CD4-positive, alpha-beta T cell treated with Interleukin-6 at 100 ng/mL for 8 hours (primary cell): ENCODE results near the gene KRTAP12-2.
"Not testable (repeated sequence)": the region's sequence is repeated elsewhere in the genome, so short reads cannot be mapped to it uniquely, and the experiment has no call there.

Experiments used
- DNase-seq: peaks from one replicate; pipeline ENCODE4 v3.0.0-alpha.2; 2020; ENCODE audit warnings: mixed read lengths, low spot score

KRTAP12-2 gene

DNA sequence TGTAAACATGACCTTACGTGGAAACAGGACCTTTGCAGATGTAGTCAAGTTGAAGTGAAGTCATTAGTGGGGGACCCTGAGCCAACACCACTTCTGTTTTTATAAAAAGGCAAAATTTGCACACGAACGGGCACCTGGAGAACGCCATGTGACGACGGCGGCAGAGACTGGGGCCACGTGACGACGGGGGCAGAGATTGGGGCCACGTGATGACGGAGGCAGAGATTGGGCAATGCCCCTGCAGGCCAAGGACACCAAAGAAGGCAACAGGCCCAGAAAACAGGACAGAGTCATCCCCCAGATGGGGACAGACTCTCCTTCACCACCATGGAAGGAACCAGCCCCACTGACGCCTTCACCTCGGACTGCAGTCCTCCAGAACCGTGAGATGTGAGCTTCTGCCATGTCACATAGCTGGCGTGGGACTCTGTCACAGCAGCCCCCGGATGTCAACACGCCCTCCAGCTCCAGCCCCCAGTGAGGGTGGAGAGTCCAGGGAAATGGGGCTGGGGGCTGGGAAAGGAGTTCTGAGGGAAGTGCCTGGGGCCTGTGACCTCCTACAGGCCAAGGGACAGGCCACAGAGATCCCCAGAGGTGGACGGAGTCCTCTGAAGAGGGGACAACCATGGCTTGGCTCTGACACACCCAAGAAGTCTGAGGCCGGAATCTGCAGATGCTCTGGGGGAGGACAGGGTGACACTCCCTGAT lies 16.3 kb downstream of the KRTAP12-2 start:
- no peak for DNase-seq

DNA sequence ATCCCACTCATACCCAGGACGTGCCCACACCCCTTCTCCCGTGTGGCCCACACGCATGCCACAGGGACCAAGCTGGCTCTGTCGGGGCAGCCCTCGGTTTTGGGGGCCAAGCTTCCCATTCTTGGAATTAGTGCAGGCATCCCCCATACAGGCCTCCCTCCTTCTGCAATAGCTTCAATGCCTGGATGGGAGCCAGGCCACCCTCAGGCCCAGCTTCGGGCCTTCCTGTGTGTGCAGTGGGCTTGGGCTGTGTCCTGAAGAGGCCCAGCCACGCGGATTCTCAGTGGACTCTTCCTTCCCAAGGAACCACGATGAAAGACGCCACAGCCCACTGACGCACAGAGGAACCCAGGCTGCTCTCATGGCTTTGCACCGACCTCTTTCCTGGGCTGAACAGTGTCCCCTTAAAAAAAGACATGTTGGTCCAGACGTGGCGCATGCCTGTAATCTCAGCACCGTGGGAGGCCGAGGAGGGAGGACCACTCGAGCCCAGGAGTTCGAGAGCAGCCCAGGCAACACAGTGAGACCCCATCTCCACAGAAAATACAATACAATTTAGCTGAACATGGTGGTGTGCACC lies 17.1 kb downstream of the KRTAP12-2 start:
- DNase-seq = no peak

DNA sequence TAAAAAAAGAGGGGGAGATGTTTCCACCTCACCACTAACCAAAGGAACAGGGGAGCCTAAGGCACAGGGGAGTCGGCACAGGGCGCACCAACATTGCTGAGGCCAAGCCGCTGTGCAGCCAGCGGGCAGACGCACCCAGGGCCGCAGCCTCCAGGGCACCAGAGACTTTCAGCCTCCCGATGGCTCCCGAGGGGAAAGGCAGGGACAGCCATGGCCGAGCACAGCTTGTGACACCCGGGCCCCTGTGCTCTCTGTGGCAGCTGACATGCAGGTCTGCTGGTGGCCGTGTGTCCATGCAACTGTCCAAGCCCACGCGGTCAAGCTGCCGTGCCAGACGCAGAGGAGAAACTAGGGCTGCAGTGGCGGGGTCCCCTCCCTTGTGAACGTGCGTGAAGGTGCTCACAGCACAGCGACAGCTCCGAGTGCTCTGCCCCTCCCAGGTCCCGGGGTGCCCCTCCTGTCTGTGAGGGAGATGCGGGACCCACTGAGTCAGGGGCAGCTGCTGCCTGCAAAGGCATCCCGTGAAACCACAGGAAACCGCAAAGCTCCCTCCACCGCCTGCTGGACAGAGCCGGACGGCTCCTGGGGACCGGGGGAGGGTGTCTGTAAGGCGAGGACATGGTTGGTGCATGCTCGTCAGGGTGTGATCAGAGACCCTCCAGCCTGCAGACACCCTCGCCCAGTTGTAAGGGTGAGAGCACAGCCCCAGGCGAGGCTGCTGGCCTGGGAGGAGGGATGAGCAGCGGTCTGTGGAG lies 18.0 kb downstream of the KRTAP12-2 start:
- no peak for DNase-seq

DNA sequence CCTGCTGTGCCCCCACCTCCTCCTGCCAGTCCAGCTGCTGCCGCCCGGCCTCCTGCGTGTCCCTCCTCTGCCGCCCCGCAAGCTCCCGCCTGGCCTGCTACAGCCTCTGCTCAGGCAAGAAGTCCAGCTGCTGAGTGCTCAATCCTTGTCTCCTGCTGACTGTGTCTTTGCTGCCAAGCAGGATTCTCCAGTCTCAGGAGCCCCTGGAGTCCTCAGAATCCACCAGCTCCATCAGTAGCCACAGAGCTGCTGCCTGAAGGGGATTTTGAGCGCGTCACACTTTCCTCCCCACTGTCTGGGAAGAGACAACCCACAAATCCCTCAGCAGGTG lies 19.5 kb downstream of the KRTAP12-2 start:
- DNase-seq = no peak

DNA sequence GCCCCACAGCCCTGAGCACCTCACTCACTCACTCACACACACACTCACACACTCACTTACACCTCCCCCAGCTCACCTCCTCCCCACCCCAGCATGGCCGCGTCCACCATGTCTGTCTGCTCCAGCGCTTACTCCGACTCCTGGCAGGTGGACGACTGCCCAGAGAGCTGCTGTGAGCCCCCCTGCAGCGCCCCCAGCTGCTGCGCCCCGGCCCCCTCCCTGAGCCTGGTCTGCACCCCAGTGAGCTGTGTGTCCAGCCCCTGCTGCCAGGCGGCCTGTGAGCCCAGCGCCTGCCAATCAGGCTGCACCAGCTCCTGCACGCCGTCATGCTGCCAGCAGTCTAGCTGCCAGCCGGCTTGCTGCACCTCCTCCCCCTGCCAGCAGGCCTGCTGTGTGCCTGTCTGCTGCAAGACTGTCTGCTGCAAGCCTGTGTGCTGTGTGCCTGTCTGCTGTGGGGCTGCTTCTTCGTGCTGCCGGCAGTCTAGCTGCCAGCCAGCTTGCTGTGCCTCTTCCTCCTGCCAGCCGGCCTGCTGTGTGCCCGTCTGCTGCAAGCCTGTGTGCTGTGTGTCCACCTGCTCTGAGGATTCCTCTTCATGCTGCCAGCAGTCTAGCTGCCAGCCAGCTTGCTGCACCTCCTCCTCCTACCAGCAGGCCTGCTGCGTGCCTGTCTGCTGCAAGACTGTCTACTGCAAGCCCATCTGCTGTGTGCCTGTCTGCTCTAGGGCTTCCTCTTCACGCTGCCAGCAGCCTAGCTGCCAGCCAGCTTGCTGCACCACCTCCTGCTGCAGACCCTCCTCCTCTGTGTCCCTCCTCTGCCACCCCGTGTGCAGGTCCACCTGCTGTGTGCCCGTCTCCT lies 20.1 kb downstream of the KRTAP12-2 start, which contains the start of gene KRTAP10-11:
Gene KRTAP10-11 (plus strand): TSS at position 49 of the 856 bp plus-strand sequence. CDS start 45 bp downstream, at position 94.
- DNase-seq = not testable (repeated sequence)

DNA sequence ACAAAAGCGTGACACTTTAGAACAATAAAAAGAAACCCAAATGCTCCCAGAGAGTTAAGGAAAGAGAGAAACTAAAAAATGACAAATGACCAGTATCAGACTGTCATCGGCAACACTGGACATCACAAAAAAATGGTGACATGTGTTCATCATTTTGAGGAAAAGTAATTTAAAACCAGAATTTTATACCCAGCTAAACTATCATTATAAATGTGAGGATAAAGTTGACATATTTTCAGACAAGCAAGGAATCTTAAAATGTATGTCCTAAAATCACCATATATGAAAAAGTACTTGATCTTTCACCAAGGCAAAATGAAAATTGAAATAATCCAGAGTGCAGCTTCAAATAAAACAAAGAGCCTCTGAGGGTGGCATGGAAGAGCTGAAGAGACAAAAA lies 21.8 kb downstream of the KRTAP12-2 start:
- no peak for DNase-seq

DNA sequence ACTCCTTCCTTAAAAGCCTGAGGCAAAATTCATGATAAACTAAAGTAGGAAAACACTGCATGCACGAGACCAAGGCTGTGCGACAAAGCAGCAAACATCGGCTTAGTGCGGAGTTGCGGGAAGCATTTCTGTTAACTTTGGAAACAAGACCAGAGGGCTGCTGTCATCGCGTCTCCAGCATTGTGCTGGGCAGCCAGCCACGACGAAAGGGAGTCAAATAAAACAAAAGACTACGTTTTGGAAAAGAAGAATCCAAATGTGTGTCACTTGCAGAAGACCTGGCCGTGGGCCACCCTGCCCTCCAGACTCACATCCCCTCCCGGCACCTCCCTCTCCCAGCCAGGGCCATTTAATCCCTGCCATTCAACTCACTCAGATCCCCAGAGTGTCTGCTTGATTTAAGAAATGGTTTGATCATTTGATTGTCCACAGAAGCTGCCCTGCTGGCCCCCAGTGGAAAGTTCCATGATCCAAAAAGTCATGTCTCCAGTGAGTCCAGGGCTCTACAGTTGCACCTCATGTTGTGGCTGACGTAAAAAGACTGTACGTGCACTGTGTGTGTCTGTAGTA lies 22.9 kb downstream of the KRTAP12-2 start:
- no peak for DNase-seq

DNA sequence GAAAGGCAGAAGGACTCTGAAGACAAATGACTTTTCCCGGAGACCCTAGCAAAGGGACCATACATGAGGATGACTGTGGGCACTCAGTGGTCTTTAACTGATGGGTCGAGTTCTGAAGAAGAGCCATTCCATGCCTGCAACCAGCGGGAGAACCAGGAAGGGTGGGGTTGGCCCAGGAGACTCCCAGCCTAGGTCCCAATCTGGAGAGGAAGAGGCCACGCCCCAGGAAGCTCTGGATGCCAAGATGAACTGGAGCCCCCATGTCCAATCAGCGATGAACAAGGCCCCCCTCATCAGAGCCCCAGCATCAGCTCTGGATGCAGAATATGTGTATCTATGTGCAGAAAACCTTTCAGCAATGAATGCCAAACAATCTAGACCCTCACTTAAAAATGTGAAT lies 26.0 kb downstream of the KRTAP12-2 start:
- no peak for DNase-seq

DNA sequence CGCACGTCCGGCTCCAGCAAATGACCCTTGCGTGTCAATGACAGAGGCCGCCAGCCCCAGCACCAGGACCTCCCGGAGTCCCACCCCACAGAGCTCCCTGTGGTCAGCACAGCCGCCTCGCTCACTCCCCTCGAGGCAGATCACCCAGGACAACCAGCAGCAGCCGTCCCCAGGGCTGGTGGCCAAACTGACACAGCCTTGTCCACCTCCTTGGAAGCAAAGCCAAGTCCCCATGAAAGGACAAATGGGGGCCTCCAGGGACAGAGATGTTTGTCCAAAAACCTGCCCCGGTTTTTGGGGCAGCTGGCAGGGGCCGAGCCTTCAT lies 27.4 kb downstream of the KRTAP12-2 start:
- DNase-seq = no peak

DNA sequence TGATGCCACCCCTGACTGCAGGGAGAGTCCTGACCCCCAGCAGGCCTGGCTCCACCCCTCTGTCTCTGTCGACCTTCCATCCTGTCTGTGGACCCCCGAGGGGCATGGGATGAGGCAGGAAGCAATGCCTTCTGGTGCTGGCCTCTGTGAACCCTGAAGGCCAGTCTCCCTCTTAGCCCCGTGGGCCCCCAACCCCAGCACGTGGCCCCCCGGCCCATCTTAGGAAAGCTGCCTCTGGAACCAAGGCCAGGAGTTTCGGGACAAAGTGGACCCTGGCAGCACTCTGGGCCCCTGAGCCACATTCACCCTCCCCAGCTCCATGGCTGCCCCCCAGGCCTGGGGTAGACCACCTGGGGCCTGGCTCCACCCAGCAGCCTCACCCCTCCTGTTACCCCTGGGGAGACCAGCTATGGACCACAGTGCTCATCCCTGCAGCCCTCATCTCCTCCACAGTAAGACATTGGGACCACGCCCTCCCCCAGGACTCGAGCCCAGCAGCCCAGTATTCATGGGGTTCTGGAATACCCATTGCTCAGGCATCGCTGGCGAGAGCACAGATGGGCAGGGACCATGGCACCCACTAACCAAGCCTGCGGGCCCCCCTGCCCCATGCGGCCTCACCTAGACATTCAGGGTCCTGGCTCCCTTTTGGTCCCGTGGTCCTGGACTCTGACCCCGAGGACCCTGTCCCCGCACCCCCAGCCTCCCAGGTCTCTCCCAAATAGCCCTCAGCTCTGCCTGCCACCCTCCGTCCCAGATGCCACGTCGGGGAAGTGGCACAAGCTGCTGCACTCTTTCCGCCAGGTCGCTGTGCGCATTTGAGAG lies 28.0 kb downstream of the KRTAP12-2 start:
- not testable (repeated sequence) for DNase-seq

DNA sequence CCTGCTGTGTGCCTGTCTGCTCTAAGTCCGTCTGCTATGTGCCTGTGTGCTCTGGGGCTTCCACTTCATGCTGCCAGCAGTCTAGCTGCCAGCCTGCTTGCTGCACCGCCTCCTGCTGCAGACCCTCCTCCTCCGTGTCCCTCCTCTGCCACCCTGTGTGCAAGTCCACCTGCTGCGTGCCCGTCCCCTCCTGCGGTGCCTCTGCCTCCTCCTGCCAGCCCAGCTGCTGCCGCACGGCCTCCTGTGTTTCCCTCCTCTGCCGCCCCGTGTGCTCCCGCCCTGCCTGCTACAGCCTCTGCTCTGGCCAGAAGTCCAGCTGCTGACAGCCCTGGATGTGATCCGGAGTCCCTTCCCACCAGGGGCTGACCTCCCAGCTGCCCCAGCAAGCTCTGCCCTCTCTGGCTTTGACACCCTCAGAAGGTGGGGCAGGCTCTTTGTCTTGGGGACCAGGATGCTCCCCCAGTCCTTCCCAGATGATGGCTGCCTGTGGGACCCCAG lies 28.8 kb downstream of the KRTAP12-2 start:
- DNase-seq = not testable (repeated sequence)

DNA sequence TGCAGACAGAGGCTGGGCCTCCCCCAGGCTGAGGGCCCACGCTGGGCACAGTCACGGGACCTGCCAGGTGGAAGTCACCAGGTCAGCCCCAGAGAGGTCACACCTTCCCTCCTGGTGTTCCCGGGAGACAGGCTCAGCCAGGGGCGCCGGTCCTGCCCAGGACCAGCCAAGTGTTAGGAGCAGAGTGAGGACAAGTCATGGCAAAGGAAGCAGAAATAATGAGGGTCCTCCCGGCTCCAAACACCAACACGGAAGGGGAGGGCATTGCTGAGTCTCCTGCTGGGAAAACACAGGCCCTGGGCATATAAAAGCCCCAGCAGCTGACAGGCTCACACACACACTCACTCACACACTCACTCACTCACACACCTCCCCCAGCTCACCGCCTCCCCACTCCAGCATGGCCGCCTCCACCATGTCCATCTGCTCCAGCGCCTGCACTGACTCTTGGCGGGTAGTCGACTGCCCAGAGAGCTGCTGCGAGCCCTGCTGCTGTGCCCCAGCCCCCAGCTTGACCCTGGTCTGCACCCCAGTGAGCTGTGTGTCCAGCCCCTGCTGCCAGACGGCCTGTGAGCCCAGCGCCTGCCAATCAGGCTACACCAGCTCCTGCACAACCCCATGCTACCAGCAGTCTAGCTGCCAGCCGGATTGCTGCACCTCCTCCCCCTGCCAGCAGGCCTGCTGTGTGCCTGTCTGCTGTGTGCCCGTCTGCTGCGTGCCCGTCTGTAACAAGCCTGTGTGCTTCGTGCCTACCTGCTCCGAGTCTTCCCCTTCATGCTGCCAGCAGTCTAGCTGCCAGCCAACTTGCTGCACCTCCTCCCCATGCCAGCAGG lies 29.5 kb downstream of the KRTAP12-2 start, which contains the start of gene KRTAP10-10:
Gene KRTAP10-10 (plus strand): TSS at position 339 of the 833 bp plus-strand sequence. CDS start 62 bp downstream, at position 401.
- DNase-seq = no peak

DNA sequence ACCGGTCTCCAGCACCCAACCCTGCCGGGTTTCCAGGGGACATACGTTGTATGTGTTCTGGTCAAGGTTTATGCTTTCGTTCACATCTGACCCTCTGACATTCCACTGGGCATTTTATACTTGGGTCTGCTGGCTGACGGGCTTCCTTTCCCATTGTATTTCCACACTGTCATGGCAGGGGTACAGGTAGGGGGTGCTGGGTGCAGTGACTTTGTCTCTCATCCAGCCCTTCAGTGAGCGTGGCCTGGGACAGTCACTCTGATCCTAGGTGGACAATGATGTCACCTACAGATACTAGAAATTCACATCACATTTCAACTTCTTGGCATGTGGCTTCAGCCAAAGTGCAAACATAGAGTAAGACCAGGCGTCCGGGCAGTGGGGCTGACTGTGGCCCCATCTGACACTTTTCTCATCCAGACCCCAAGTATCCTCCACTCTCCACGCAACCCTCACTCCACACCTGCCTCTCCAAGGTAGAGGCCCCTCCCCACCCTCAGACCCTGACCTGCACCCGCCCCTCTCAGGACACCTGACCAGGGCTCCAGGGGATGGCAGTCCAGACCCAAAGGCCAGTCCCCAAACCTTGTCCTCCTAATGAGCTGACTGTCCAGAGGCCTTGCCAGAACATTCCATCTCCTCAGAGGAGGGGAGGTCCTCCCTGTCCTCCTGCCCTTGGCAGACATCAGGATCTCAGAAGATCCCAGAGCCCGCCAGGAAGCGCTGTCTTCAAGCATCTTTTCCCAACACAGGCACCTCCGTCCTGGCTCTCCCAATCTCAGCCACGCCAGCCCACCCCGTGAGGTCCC lies 30.3 kb downstream of the KRTAP12-2 start:
- DNase-seq = no peak

DNA sequence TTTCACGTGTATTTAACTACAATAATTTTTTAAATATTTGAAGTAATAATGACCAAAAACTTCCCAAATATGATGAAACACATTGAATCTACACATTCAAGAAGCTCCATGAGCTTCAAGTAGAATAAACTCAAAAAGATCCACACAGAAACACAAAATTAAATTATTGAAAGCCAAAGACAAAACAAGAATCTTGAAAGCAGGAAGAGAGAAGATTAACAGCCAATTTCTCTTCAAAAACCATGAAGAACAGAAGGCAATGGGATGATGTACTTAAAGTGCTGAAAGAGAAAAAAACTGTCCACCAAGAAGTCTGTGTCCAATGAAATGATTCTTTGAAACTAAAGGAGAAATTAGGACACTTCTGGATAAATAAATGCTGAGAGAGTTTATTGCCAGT lies 34.7 kb downstream of the KRTAP12-2 start:
- DNase-seq = no peak

DNA sequence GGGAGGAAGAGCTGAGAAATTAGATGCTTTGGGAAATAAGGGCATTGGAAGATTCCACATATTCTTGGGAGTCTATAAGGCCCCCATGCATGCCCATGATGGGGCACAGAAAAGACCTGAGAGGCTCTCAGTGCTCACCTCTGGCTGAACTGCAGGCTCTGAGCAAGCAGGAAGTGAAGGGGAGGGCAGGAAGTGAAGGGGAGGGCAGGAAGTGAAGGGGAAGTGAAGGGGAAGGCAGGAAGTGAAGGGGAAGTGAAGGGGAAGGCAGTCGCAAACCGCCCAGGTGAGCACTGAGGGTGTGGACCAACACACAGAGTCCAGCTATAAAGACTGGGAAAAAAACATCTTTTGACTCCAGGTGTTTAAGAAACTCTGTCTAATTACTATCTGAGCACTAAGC lies 36.3 kb downstream of the KRTAP12-2 start:
- no peak for DNase-seq

DNA sequence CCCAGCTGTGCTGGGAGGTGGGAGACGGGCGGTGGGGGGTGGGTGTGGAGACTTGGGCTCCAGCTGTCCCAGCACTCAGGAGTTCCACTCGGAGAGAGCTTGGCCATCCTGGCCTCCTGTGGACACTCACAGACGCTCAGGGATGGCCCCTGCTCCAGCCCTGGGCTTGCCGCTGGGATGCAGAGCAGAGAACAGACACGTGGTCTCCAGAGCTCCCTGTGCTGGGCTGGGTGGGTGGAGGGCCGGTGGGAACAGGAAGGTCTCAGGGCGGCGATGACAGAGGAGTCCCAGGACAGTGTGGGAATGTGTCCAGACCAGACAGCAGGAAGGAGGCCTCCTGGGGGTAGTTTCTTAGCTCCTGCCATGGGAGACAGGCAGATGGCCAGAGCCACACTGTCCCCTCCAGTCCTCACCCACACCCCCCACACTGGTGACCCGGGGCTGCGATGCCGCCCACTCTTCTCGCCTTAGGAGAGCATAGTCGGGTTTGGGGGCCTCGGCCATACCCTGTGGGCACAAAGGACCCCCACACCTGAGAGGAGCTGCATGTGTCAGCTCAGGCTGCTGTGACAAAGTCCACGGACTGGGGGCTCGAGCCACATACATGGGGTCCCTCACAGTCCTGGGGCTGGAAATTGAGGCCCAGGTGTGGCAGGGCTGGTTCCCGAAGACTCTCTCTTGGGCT lies 37.9 kb downstream of the KRTAP12-2 start:
- DNase-seq = no peak

DNA sequence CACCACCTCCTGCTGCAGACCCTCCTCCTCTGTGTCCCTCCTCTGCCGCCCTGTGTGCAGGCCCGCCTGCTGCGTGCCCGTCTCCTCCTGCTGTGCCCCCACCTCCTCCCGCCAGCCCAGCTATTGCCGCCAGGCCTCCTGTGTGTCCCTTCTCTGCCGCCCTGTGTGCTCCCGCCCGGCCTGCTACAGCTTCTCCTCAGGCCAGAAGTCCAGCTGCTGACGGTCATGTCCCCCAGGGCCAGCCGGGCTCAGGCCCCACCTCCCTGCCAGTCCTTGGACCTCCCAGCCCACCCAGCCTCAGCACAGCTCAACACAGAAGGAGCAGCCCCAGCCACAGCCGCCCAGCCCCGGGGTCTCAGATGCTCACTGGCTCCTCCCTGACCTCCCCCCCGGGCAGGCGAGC lies 38.9 kb downstream of the KRTAP12-2 start:
- DNase-seq = not testable (repeated sequence)

DNA sequence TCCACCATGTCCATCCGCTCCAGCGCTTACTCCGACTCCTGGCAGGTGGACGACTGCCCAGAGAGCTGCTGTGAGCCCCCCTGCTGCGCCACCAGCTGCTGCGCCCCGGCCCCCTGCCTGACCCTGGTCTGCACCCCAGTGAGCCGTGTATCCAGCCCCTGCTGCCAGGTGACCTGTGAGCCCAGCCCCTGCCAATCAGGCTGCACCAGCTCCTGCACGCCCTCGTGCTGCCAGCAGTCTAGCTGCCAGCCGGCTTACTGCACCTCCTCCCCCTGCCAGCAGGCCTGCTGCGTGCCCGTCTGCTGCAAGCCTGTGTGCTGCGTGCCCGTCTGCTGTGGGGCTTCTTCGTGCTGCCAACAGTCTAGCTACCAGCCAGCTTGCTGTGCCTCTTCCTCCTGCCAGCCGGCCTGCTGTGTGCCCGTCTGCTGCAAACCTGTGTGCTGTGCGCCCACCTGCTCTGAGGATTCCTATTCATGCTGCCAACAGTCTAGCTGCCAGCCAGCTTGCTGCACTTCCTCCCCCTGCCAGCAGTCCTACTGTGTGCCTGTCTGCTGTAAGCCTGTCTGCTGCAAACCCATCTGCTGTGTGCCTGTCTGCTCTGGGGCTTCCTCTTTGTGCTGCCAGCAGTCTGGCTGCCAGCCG lies 39.4 kb downstream of the KRTAP12-2 start:
- DNase-seq = not testable (repeated sequence)
